Measurements from ENCODE around the gene RNF19B.

The RNF19B gene

DNA sequence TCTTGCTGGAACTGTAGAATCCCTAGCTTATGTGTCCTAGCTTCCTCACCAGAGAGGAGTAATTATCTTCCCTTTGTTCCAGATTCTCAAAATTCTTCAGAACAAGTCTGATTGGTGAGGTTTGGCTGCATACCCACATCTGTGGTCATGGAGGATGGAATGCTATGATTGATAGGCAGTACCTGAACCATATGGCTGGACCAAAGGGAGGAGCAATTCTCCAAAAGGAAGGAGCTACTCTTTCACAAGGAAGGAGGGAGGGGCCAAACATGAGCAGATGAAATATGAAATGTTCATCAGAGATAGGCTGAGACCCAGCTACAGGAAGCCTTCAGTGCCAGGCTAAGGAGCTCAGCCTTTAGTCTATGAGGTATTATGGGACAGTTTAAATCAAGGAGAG lies 5.0 kb upstream of the RNF19B start:
- no peak for DNase-seq (ENCODE audit: low read depth in 2 of 3, low spot score in 1 of 3)

DNA sequence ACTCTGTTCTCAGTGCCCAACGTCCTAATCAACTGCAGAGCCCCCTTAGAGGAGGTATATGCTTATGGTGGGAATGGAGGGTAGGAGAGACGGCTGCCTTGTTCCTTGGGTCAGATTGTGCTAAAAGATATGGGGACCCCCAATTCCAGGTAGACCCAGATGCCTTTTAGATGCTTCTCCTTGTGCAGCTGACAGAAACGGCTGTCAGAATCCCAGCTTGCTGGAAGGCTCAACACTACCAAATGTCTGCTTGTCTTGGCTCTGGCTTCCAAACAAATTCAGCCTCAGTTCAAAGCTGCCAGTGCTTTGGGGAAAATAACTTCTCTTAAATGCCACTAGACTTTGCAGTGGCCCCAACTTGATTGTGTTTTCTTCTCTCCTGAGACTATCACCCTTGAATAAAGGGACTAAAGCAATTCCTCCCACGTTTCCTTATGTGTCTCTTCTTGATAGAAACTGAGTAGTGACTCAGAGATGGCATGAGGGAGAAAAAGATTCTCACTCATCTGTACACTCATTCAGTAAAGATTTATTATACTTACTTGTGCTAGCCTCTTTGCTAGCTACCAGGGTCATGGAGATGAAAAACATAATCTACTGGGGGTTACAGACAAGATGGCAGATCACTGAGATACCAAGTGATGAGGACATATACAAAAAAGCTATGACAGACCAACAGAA lies 3.4 kb upstream of the RNF19B start:
- DNase-seq (ENCODE audit: low read depth in 2 of 3, low spot score in 1 of 3): no peak

DNA sequence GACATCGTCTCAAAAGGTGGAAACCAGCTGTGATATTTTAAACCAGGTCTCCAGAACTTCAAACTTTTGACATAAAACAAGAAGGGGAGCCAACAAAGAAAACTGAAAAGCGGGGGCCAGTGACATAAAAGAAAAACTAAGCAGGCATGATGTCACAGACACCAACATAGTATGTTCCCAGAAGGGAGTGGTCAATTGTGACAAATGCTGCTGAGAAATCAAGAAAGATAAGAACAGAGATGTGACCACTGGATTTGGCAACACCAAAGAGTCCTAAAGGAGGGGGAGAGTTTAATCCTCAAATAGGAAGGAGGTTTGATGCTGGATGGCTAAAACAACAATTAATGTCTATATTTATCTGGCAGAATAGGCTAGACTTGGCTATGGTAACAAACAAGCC lies 2.3 kb upstream of the RNF19B start:
- no peak for DNase-seq (ENCODE audit: low read depth in 2 of 3, low spot score in 1 of 3)

DNA sequence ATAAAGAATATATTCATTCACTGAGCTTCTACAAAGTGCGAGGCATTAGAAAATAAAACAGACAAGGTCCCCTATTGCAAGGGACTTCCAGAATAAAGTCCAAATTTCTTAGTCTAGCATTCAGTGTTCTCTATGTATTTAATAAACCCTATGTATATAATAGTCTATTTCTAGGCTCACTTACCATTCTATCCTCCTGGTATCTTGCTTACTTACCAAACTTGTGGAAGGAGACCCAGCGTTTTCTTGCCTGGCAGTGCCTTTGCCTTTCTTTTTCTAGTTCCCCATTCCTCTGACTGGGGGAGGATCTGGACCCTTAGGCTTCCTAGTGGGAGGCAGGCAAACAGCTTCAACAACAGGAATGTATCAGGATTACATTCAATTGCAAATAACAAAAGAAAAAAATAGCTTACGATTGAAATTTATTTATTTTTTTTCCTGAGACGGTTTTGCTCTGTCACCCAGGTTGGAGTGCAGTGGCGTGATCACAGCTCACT lies 690 bp upstream of the RNF19B start:
- no peak for DNase-seq (ENCODE audit: low read depth in 2 of 3, low spot score in 1 of 3)

DNA sequence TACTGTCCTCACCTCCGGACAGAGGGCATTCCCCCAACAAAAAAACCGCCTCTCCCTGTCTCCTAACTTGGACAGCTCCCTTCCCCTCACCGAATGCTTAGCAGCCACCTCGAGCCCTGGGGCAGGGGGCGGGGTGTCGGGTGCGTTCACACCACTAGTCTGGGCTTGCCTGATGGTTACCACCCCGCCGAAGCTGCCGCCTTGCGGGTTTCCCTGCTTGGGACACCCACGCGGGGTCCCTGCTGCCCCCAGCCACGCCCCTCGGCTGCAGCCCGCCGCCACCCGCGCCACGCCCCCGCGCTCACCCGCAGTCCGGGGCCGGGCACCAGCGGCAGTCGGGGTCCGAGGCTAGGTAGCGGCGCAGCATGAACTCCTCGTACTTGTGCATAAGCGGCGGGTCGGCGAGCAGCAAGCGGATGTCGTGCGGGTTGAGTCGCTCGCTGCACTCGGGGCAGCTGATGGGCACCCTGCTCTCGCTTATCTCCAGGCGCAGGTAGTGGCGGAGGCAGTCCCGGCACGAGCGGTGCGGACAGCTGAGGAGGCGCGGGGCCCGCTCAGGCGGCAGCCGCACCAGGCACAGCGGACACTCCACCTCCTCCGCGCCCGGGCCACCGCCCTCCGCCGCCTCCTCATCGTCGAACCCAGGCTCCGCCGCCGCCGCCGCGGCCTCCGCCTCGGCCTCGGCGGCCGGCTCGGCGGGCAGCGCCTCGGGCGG lies 706 bp downstream of the RNF19B start:
- peak; percentile 33 to 42 (median 38) for DNase-seq (ENCODE audit: low read depth in 2 of 3, low spot score in 1 of 3)

DNA sequence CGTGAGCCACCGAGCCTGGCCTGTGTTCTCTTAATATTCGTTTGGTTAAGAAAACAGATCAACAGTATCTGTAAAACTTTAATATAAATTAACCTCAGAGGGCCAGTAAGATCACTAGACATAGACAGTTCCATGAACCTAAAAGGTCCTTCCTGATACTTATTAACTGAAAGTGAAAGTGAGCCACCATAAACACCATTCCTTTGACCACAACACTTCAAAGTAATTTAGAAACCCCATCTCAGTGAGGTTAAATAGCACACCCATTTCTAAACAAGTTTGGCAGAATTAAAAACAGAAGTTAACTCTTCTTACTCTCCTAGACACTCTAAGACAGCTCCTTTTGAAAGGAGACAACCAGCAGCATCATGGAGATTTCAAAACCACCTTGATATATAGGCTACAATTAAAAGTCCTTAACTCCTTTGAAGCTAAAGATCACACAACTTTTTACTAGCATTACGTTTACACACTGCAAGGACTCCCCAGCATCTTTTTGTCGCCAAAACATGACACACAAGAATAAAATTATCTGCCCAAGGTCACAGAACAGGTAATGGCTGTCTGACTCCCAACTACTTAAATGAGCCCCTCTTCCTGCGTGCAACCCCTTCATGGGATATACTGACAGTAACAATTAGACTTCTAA lies 2.2 kb downstream of the RNF19B start:
- no peak for DNase-seq (ENCODE audit: low read depth in 2 of 3, low spot score in 1 of 3)

DNA sequence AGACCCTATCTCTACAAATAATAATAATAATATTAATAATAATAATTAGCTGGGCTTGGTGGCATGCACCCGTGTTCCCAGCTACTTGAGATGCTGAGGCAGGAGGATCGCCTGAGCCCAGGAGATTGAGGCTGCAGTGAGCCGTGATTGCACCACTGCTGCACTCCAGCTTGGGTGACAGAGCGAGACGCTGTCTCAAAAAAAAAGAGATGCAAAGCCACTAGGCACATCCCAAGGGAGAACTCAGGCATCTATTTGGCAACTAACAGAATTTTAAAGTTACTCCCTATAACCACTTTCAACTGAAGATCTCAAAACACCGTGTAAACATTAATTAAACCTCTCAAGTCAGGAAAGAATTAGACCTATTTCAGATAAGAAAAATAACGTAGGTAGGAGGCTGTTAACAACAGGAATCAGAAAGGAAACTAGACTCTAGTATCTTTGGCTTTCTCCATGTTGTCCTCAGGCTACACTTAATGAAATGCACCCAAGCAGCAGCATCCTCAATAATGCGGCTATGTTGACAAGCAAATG lies 3.7 kb downstream of the RNF19B start:
- no peak for DNase-seq (ENCODE audit: low read depth in 2 of 3, low spot score in 1 of 3)

DNA sequence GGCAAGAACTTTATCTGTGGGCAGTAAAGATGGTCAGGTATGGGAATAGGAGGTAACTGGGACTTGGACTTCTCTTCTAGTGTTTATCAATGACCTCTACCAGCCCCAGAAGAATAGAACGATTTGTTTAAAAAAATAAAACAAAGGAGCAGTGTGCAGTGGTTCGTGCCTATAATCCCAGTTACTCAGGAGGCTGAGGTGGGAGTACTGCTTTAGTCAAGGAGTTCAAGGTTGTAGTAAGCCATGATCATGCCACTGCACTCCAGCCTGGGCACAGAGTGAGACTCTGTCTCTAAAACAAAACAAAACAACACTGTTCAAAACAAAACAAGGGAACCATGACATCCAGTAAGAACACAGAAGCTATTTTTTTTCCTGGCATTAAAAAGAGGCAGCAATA lies 4.3 kb downstream of the RNF19B start:
- DNase-seq (ENCODE audit: low read depth in 2 of 3, low spot score in 1 of 3): no peak

DNA sequence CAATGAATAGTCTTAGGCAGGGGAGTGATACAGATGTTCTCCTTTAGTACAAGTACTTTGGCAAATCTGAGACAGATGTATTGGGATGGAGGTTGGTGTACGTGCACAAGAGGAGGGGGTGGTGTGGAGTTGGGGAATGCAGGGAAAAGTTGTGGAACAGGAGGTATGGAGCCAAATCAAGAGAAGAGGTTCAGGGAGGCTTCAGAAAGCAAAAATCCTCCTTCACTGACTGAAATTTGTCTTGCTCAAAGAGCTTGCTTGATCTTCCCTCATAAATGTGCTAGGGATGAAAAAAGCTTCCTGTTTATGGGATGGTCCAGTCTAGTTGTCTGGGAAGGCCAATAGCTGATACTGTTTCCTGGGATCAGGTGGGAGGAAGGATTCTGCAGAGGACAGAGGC lies 5.8 kb downstream of the RNF19B start:
- DNase-seq (ENCODE audit: low read depth in 2 of 3, low spot score in 1 of 3): no peak

DNA sequence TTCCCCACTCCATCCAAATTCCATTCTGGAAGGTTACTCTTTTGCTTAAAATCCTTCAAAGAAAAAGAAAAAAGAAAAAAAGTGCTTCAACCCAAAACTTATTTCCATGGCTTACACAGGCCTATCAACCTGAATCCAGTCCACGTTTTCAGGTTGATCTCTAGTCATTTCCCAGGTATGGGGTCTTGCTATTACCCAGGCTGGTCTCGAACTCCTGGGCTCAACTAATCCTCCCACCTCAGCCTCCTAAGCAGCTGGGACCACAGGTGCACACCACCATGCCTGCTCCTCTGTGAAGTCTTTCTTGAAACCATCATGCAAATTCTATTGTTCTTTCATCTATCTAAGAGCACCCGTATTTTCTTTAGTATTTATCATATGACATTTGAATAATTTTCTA lies 7.6 kb downstream of the RNF19B start:
- no peak for DNase-seq (ENCODE audit: low read depth in 2 of 3, low spot score in 1 of 3)

DNA sequence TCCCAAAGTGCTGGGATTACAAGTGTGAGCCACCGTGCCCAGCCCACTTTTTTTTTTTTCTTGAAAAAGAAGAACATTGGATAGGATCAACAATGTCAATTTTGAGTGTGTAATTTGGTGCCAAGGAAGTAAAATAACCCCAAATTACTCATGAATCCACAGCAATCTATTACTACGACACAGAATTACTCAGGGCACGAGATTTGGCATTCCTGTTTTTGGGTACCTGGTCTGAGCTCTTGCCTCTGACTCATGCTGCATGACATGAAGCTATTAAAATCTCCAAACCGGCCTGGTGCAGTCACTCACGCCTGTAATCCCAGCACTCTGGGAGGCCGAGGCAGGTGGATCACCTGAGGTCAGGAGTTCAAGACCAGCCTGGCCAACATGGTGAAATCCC lies 10.4 kb downstream of the RNF19B start:
- DNase-seq (ENCODE audit: low read depth in 2 of 3, low spot score in 1 of 3): no peak

DNA sequence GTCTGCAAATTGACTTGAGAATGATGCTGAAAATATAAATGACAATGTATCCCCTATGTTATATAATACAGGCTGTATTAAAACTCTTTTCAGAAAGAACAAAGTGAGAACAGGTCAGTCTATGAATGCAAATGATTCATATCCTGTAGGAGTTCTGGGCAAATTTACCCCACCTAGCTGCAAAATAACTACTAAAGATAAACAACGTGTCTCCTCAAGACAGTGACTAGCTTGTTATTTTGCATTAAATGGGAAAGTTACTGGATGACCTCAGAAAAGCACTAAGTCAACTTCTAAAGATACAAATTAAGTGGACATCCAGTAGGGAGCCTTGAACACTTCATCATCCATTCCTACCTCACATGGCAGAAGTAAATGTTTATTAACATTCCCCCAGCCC lies 11.1 kb downstream of the RNF19B start:
- no peak for DNase-seq (ENCODE audit: low read depth in 2 of 3, low spot score in 1 of 3)

DNA sequence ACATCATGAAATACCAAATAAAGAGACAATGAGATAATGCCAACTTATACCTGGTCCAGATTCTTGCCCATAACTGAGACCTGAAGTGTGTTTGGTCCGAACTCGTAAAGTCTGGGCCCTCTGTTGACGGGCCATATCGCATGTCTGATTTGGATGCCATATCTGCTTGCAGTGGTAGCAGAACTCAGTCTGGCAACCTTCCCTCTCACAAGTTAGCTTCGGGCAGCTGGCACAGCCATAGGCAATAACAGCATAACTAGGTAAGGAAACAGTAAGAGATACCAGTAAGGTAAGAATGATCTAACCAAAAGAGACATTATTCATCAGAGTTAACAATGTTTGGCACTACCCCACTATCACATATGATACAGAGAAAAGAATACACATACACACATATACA lies 15.1 kb downstream of the RNF19B start:
- no peak for DNase-seq (ENCODE audit: low read depth in 2 of 3, low spot score in 1 of 3)

DNA sequence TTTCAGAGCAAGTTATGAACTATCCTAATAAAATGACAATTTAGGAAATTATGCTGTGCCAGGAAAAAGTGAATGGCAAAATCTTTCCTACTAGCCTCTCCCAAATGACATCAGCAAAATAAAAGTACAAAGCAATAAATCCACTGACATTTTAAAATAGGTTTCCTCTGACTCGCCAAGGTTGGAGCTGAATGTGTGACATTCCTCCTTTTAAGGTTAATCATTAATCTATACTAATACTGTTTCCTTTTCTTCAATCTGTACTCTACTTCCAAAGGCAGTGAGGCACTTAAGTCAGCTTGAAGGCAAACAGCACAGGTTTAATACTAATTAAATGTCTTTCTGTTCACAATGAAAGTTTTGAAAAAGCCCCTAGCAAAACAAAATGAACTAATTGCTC lies 15.7 kb downstream of the RNF19B start:
- no peak for DNase-seq (ENCODE audit: low read depth in 2 of 3, low spot score in 1 of 3)

DNA sequence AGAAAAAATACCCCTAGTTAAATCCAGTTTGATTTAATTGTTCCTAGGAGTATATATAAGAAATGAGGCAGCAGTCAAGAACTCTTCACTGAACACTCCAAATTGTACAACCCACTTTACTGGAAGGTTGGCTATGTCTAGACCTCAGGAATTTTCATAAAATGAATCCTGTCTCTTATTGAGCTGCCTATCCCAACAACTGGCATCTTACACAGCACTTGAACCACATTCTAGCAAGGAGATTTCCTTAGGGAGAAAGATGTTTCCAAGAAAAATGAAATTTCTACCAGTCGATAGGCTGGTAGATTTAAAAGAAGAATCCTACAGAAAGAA lies 16.3 kb downstream of the RNF19B start:
- DNase-seq (ENCODE audit: low read depth in 2 of 3, low spot score in 1 of 3): no peak

DNA sequence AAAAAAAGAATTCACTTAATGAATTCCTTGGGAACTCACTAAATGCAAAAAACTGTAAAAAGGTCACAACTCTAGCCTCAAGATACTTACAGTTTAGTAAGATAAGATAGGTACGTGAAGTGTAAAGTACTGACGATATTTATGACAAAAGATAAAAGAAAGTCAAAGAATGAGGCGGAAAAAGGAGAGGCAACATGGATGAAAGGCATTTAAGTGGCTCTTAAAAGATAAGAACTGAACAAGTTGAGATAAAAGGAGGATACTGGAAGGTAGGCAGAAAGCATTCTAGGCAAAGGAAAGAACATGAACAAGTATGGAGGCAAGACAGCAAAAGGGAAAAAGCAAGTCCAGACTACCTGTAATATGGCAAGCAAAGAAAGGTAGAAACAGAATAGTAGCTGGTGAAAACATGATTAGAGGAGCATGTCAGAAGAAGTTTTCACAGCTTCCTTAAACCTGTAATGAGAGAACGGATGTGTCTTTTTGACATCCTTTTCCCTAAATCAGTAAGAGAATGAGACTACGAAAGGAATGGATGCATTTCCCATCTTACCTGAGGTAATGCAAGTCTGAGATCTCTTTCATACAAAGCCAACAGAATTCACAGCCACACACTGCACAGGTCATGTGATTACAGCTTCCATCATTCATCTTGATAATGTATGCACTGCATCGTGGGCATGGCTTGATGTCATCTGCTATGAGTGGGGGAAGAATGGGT lies 16.8 kb downstream of the RNF19B start:
- no peak for DNase-seq (ENCODE audit: low read depth in 2 of 3, low spot score in 1 of 3)

DNA sequence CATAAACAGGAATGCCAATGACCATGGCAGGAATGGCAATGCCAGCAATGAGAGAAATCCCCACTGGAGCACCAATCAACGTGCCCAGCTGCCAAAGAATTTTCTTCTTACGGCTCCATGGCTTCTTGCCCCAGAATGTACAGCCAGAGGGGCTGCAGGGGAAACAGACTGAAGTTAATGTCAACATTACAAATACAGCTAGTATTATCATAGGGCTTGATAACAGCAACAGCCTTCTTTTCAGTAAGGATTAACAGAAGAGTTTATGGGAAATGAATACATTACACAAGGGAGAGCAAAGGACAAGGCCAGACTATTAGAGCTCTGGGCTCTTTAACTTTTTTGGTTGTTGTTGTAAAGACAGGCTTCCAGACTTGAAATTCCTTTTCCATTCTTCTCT lies 18.2 kb downstream of the RNF19B start:
- DNase-seq (ENCODE audit: low read depth in 2 of 3, low spot score in 1 of 3): no peak

DNA sequence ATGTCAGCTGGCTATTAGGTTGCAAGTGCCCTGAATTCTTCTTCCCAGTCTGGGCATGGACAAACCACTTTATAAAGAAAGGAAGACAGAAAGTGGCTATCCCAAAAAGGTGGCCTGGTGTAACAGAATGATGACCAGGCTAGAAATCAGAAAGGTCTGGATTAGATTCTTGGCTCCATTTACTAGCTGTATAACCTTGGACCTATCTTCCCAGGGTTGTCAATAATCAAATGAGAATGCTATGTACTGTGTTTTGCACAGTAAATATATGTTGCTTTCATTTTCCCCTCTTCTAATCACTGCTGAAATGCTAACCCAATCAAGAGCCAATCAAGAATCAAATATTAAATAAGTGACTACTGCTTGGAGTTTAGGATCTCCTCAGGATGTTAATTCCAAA lies 20.4 kb downstream of the RNF19B start:
- no peak for DNase-seq (ENCODE audit: low read depth in 2 of 3, low spot score in 1 of 3)

DNA sequence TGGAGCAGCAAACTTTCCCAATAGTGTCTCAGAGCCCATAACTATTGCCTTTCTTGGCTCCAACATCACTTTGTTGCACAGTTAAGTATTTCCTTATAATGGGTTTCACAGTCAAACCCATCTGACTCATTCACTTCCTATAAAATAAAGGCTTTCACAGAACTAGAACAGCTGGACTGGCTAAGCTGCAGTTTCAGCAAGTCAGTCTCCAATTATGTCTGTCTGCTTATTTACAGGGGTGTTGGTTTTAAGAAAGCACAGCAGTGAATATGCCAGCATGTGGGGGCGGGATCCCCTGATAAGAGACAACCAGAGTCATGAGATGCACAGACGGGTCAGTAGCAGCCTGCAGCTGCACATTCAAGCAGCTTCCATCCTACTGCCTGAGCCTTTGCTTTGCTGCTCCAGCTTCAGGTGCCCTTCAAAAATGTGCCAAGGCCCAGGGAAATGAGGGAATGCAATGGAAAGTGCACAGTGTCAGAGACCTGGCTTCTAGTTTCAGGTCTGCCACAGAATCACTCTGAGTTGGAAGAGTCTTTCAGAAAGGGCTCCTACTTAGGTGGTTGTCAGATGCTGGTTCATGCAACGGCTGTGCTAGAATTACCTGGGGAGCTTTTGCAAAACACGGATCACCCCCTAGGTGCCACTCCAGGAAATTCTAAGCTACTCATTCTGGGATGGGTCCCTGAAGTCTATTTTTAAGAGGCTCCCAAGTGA lies 24.8 kb downstream of the RNF19B start:
- DNase-seq (ENCODE audit: low read depth in 2 of 3, low spot score in 1 of 3): peak in 2 of 3 donors; percentile 18 to 22

DNA sequence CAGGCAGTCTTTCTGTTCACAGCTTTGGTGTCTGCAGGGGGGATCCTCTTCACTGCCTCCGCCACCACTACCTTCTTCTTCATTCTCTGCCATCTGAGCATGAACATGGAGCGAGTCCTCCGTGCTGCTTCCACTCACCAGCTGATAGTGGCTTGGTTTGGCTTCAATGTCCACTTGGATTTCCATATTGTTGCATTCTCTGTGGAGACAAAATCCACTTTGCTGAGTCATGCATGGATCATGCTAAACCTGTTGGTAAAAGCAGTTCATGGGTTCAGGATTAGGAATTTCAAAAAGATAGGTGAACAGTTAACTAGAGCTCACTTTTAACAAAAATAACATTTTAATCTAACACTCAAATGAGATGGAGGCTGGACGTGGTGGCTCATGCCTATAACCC lies 27.5 kb downstream of the RNF19B start:
- DNase-seq (ENCODE audit: low read depth in 2 of 3, low spot score in 1 of 3): no peak

DNA sequence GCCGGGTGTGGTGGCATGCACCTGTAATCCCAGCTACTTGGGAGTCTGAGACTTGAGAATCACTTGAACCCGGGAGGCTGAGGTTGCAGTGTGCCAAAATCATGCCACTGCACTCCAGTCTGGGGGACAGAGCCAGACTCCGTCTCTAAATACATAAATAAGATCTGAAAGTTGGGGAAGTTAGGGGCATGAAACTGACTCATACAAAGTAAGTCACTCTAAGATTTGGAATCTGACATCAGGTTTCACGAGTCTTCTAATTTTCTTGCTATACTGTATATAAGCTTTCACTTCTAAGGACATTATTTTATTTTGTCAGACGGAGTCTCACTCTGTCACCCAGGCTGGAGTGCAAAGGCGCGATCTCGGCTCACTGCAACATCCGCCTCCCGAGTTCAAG lies 30.1 kb downstream of the RNF19B start:
- no peak for DNase-seq (ENCODE audit: low read depth in 2 of 3, low spot score in 1 of 3)
